Measurements from ENCODE around the gene TAF12. TPM values are rescaled to one million over a fixed set of nuclear protein-coding genes. Genes with fewer than 3 reads are reported as not detected.
"Not testable (repeated sequence)": the region's sequence is repeated elsewhere in the genome, so short reads cannot be mapped to it uniquely, and the experiment has no call there.

Gene TAF12
- polyA plus RNA-seq, 4 donors = 31.9 to 35.2 (median 33.2) TPM

GRCh38 chr1:28646040-28646439 lies 3.2 kb upstream of the TAF12 start:
- DNase-seq (ENCODE audit: low read depth in 4 of 4, low spot score in 3 of 4) = no peak

- DNase-seq (ENCODE audit: low read depth in 4 of 4, low spot score in 3 of 4) = not testable (repeated sequence)
Measured at GRCh38 chr1:28645406-28645805, 2.5 kb upstream of the TAF12 start.

- DNase-seq (ENCODE audit: low read depth in 4 of 4, low spot score in 3 of 4) = no peak
Measured at GRCh38 chr1:28644494-28644893, 1.6 kb upstream of the TAF12 start.

- DNase-seq (ENCODE audit: low read depth in 4 of 4, low spot score in 3 of 4) = peak in 1 of 4 donors; percentile 26
Measured at GRCh38 chr1:28642056-28642846, 616 bp downstream of the TAF12 start.

- DNase-seq (ENCODE audit: low read depth in 4 of 4, low spot score in 3 of 4) = no peak
Measured at GRCh38 chr1:28640766-28641165, 2.1 kb downstream of the TAF12 start.

- DNase-seq (ENCODE audit: low read depth in 4 of 4, low spot score in 3 of 4) = no peak
Measured at GRCh38 chr1:28632560-28632959, 10.3 kb downstream of the TAF12 start.

GRCh38 chr1:28631713-28632112 lies 11.2 kb downstream of the TAF12 start:
- no peak for DNase-seq (ENCODE audit: low read depth in 4 of 4, low spot score in 3 of 4)

- no peak for DNase-seq (ENCODE audit: low read depth in 4 of 4, low spot score in 3 of 4)
Measured at GRCh38 chr1:28613175-28613574, 29.7 kb downstream of the TAF12 start.

GRCh38 chr1:28606771-28607170 lies 36.1 kb downstream of the TAF12 start:
- no peak for DNase-seq (ENCODE audit: low read depth in 4 of 4, low spot score in 3 of 4)

GRCh38 chr1:28604962-28605361 lies 37.9 kb downstream of the TAF12 start:
- DNase-seq (ENCODE audit: low read depth in 4 of 4, low spot score in 3 of 4) = no peak

GRCh38 chr1:28604411-28604810 lies 38.5 kb downstream of the TAF12 start:
- DNase-seq (ENCODE audit: low read depth in 4 of 4, low spot score in 3 of 4) = no peak

GRCh38 chr1:28602536-28603439 lies 40.1 kb downstream of the TAF12 start:
- DNase-seq (ENCODE audit: low read depth in 4 of 4, low spot score in 3 of 4) = peak in 1 of 4 donors; percentile 65

GRCh38 chr1:28601696-28602095 lies 41.2 kb downstream of the TAF12 start:
- DNase-seq (ENCODE audit: low read depth in 4 of 4, low spot score in 3 of 4) = no peak

GRCh38 chr1:28596276-28596675 lies 46.6 kb downstream of the TAF12 start:
- not testable (repeated sequence) for DNase-seq (ENCODE audit: low read depth in 4 of 4, low spot score in 3 of 4)

GRCh38 chr1:28595412-28596191 lies 47.3 kb downstream of the TAF12 start:
- DNase-seq (ENCODE audit: low read depth in 4 of 4, low spot score in 3 of 4) = no peak

- not testable (repeated sequence) for DNase-seq (ENCODE audit: low read depth in 4 of 4, low spot score in 3 of 4)
Measured at GRCh38 chr1:28594686-28595411, 48.0 kb downstream of the TAF12 start.

- not testable (repeated sequence) for DNase-seq (ENCODE audit: low read depth in 4 of 4, low spot score in 3 of 4)
Measured at GRCh38 chr1:28593988-28594356, 48.9 kb downstream of the TAF12 start.

GRCh38 chr1:28592321-28593071 lies 50.4 kb downstream of the TAF12 start:
- DNase-seq (ENCODE audit: low read depth in 4 of 4, low spot score in 3 of 4) = no peak

GRCh38 chr1:28591708-28592320 lies 51.1 kb downstream of the TAF12 start, which contains the start of gene RAB42:
TSS of gene RAB42 (plus strand) at chr1:28592265. CDS start at chr1:28592512, 247 bp downstream.
- no peak for DNase-seq (ENCODE audit: low read depth in 4 of 4, low spot score in 3 of 4)
